GM23338 (cell line): ENCODE measurements around the gene STK33. TPM values are rescaled to one million over a fixed set of nuclear protein-coding genes. Genes with fewer than 3 reads are reported as not detected.

Source experiments
- ATAC-seq: fragments of 200-7000 bp; cut with Tn5 transposase; 3 replicates; pipeline ENCODE4 v1.9.1; 2020
- DNase-seq: peaks from one replicate; pipeline ENCODE4 v3.0.0-alpha.2; 2015; ENCODE audit warnings: low spot score
- H2AFZ ChIP-seq: fragments of 200-600 bp; sonication (generic); 2 replicates; pipeline ENCODE4 v1.8.0; 2016; ENCODE audit warnings: antibody characterized with exemption, mild to moderate bottlenecking, moderate library complexity
- H3F3A ChIP-seq: fragments of 200-600 bp; sonication (generic); replicated peaks from 2 replicates; pipeline ENCODE4 v1.8.0; 2017; ENCODE audit warnings: antibody characterized with exemption, mixed run types, low read depth
- H3K27ac ChIP-seq: fragments of 200-600 bp; sonication (generic); 2 replicates; pipeline ENCODE4 v1.6.1; 2016; ENCODE audit warnings: low read depth
- H3K27me3 ChIP-seq: fragments of 200-600 bp; sonication (generic); 2 replicates; pipeline ENCODE4 v1.8.0; 2016; ENCODE audit warnings: mild to moderate bottlenecking, mixed run types, moderate library complexity; ENCODE audit not compliant: insufficient read depth
- H3K36me3 ChIP-seq: fragments of 200-600 bp; sonication (generic); 2 replicates; pipeline ENCODE4 v1.8.0; 2016; ENCODE audit warnings: mild to moderate bottlenecking; ENCODE audit not compliant: insufficient read depth
- H3K4me1 ChIP-seq: fragments of 200-600 bp; sonication (generic); 2 replicates; pipeline ENCODE4 v1.8.0; 2016; ENCODE audit warnings: mild to moderate bottlenecking, moderate library complexity; ENCODE audit not compliant: insufficient read depth
- H3K4me2 ChIP-seq: fragments of 200-600 bp; sonication (generic); 2 replicates; pipeline ENCODE4 v1.7.1; 2017; ENCODE audit warnings: mixed run types
- H3K4me3 ChIP-seq: fragments of 200-600 bp; sonication (generic); 2 replicates; pipeline ENCODE4 v1.6.1; 2016; ENCODE audit warnings: mixed run types
- H3K79me2 ChIP-seq: fragments of 200-600 bp; sonication (generic); replicated peaks from 2 replicates; pipeline ENCODE4 v1.8.0; 2017; ENCODE audit warnings: mild to moderate bottlenecking; ENCODE audit not compliant: insufficient read depth
- H3K9me2 ChIP-seq: fragments of 200-600 bp; sonication (generic); 2 replicates; pipeline ENCODE4 v1.8.0; 2017; ENCODE audit not compliant: insufficient read depth
- H4K20me1 ChIP-seq: fragments of 200-600 bp; sonication (generic); replicated peaks from 2 replicates; pipeline ENCODE4 v1.8.0; 2017; ENCODE audit warnings: mild to moderate bottlenecking; ENCODE audit not compliant: insufficient read depth
- H3K27ac Mint-ChIP-seq: 2 replicates; pipeline ENCODE4 v1.8.0; 2020; ENCODE audit warnings: inconsistent platforms, mild to moderate bottlenecking, moderate library complexity, mixed read lengths
- H3K27me3 Mint-ChIP-seq: 3 replicates; pipeline ENCODE4 v1.8.0; 2022; ENCODE audit warnings: low read depth, mild to moderate bottlenecking, moderate library complexity, mixed read lengths, inconsistent platforms; ENCODE audit not compliant: insufficient read depth, poor library complexity
- H3K36me3 Mint-ChIP-seq: 3 replicates; pipeline ENCODE4 v1.8.0; 2021; ENCODE audit warnings: low read depth, mild to moderate bottlenecking, inconsistent platforms, moderate library complexity, mixed read lengths
- H3K4me1 Mint-ChIP-seq: 3 replicates; pipeline ENCODE4 v1.8.0; 2020; ENCODE audit warnings: mild to moderate bottlenecking, inconsistent platforms, mixed read lengths
- H3K4me3 Mint-ChIP-seq: 3 replicates; pipeline ENCODE4 v1.8.0; 2021; ENCODE audit warnings: moderate library complexity, mild to moderate bottlenecking, inconsistent platforms, mixed read lengths
- H3K9me3 Mint-ChIP-seq: 3 replicates; pipeline ENCODE4 v1.8.0; 2020; ENCODE audit warnings: moderate library complexity, mild to moderate bottlenecking, inconsistent platforms, mixed read lengths
- CREB1 ChIP-seq: fragments of 250-450 bp; sonication (Bioruptor Pico); IDR thresholded peaks from 2 replicates; pipeline ENCODE4 v1.5.0; 2020; ENCODE audit warnings: low read depth, mild to moderate bottlenecking, moderate library complexity
- EZH2 ChIP-seq: fragments of 200-600 bp; sonication (generic); IDR thresholded peaks from one replicate; pipeline ENCODE4 v1.8.0; 2017; ENCODE audit warnings: antibody characterized with exemption, mild to moderate bottlenecking, low read depth; ENCODE audit not compliant: unreplicated experiment
- EZH2phosphoT487 ChIP-seq: fragments of 200-600 bp; sonication (generic); IDR thresholded peaks from one replicate; pipeline ENCODE4 v1.8.1; 2018; ENCODE audit warnings: antibody characterized with exemption; ENCODE audit not compliant: unreplicated experiment
- JUNB ChIP-seq: IDR thresholded peaks from one replicate; pipeline ENCODE4 v1.6.1; 2016; ENCODE audit warnings: antibody characterized with exemption; ENCODE audit not compliant: unreplicated experiment
- NANOG ChIP-seq: IDR thresholded peaks from 2 replicates; pipeline ENCODE4 v1.6.1; 2016; ENCODE audit warnings: antibody characterized with exemption, borderline replicate concordance
- POLR2AphosphoS5 ChIP-seq: IDR thresholded peaks from 2 replicates; pipeline ENCODE4 v1.6.1; 2016; ENCODE audit warnings: antibody characterized with exemption, low read depth
- STAT1 ChIP-seq: IDR thresholded peaks from one replicate; pipeline ENCODE4 v1.6.1; 2016; ENCODE audit warnings: antibody characterized with exemption; ENCODE audit not compliant: unreplicated experiment
- ZNF114 ChIP-seq: fragments of 250-450 bp; sonication (Bioruptor Pico); IDR thresholded peaks from 2 replicates; pipeline ENCODE4 v1.5.0; 2020; ENCODE audit warnings: mild to moderate bottlenecking, moderate library complexity
- ZNF331 ChIP-seq: fragments of 250-450 bp; sonication (Bioruptor Pico); IDR thresholded peaks from 2 replicates; pipeline ENCODE4 v1.5.0; 2020; ENCODE audit warnings: low read depth, mild to moderate bottlenecking, moderate library complexity
- polyA plus RNA-seq: library from polyadenylated mRNA; unstranded; fragments of >200 nt; fragmentation: Nextera tagmentation; extraction: Ambion mirVana; gene quantifications from 2 replicates; pipeline ENCODE4 v1.2.1, GENCODE V29; 2016
- total RNA-seq: library from RNA; depleted of rRNA; stranded (reverse); fragments of >200 nt; shearing (Covaris generic); gene quantifications from 2 replicates; pipeline ENCODE4 v1.2.3, GENCODE V29; 2014
- TF ChIP-seq, protein P1 (sequence below): IDR thresholded peaks from 2 replicates; pipeline ENCODE4 v1.6.1; 2016; ENCODE audit warnings: antibody characterized with exemption
- TF ChIP-seq, protein P2 (sequence below): IDR thresholded peaks from one replicate; pipeline ENCODE4 v1.6.1; 2018; ENCODE audit warnings: antibody characterized with exemption; ENCODE audit not compliant: unreplicated experiment
- TF ChIP-seq, protein P3 (sequence below), 2 experiments: fragments of 200-600 bp in 1 of 2; sonication (generic) in 1 of 2; conservative IDR thresholded peaks; 2 replicates each; pipeline versions ENCODE4 v1.5.1 to v1.6.1; 2016 to 2017; ENCODE audit warnings: antibody characterized with exemption in 2 of 2, low read depth in 2 of 2, mild to moderate bottlenecking in 2 of 2, moderate library complexity in 1 of 2
- TF ChIP-seq, protein P4 (sequence below): fragments of 250-450 bp; sonication (Bioruptor Pico); IDR thresholded peaks from 2 replicates; pipeline ENCODE4 v1.5.0; 2020; ENCODE audit warnings: mild to moderate bottlenecking, moderate library complexity

STK33 gene
- total and polyA plus RNA-seq, 2 experiments from 2014 or later, result 17.2 to 18.2 TPM

DNA sequence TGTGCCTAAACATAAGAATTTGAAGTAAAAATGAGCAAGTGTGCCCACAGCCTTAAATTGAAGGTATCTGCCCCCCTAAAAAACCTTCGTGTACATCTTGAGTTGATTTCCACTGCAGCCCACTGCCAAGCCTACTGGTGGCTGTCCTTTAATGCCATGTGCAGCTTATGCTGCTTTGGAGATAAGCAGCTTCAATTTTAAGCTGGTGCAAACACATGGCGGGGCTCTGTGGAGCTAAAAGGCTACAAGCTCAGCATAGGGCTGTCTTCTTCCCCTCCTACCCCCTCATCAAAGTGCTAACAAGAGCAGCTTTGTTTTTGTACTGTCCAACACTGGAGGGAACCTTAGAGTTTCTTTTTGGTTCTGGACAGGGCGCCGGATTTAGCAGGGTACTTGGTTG lies 201.9 kb downstream of the STK33 start:
- Histone ChIP-seq H3K79me2 (no peaks in the 10 kb centered on the region), H3F3A (no peaks in the 10 kb centered on the region), H3K4me2 (no peak overlapping the region), H3K36me3 (no peaks in the 10 kb centered on the region; the same call in 1 of the 2 replicates), H4K20me1 (no peaks in the 10 kb centered on the region), H3K9me2 (no peaks in the 10 kb centered on the region), H3K4me1 (peaks cover 7% of the 10 kb centered on the region), H3K27ac (no peak overlapping the region), H3K4me3 (no peak overlapping the region), H3K27me3 (no peaks in the 10 kb centered on the region), H2AFZ (no peak overlapping the region)
- H3K4me1 Mint-ChIP-seq, result peaks cover 21% of the 10 kb centered on the region
- H3K27ac Mint-ChIP-seq, result no peak overlapping the region
- peaks cover 21% of the 10 kb centered on the region; the same call in 2 of the 3 replicates for H3K36me3 Mint-ChIP-seq
- peaks cover 21% of the 10 kb centered on the region for H3K9me3 Mint-ChIP-seq
- TF ChIP-seq EZH2 (no peak), JUNB (no peak), CREB1 (CRISPR knock-in tag) (no peak), ZNF331 (CRISPR knock-in tag) (no peak), NANOG (no peak), EZH2phosphoT487 (no peak), STAT1 (no peak), POLR2AphosphoS5 (no peak), ZNF114 (no peak)
- TF ChIP-seq, protein P1, sequence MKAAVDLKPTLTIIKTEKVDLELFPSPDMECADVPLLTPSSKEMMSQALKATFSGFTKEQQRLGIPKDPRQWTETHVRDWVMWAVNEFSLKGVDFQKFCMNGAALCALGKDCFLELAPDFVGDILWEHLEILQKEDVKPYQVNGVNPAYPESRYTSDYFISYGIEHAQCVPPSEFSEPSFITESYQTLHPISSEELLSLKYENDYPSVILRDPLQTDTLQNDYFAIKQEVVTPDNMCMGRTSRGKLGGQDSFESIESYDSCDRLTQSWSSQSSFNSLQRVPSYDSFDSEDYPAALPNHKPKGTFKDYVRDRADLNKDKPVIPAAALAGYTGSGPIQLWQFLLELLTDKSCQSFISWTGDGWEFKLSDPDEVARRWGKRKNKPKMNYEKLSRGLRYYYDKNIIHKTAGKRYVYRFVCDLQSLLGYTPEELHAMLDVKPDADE, result no peak
- TF ChIP-seq, protein P2, sequence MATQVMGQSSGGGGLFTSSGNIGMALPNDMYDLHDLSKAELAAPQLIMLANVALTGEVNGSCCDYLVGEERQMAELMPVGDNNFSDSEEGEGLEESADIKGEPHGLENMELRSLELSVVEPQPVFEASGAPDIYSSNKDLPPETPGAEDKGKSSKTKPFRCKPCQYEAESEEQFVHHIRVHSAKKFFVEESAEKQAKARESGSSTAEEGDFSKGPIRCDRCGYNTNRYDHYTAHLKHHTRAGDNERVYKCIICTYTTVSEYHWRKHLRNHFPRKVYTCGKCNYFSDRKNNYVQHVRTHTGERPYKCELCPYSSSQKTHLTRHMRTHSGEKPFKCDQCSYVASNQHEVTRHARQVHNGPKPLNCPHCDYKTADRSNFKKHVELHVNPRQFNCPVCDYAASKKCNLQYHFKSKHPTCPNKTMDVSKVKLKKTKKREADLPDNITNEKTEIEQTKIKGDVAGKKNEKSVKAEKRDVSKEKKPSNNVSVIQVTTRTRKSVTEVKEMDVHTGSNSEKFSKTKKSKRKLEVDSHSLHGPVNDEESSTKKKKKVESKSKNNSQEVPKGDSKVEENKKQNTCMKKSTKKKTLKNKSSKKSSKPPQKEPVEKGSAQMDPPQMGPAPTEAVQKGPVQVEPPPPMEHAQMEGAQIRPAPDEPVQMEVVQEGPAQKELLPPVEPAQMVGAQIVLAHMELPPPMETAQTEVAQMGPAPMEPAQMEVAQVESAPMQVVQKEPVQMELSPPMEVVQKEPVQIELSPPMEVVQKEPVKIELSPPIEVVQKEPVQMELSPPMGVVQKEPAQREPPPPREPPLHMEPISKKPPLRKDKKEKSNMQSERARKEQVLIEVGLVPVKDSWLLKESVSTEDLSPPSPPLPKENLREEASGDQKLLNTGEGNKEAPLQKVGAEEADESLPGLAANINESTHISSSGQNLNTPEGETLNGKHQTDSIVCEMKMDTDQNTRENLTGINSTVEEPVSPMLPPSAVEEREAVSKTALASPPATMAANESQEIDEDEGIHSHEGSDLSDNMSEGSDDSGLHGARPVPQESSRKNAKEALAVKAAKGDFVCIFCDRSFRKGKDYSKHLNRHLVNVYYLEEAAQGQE, result no peak
- TF ChIP-seq, protein P3, sequence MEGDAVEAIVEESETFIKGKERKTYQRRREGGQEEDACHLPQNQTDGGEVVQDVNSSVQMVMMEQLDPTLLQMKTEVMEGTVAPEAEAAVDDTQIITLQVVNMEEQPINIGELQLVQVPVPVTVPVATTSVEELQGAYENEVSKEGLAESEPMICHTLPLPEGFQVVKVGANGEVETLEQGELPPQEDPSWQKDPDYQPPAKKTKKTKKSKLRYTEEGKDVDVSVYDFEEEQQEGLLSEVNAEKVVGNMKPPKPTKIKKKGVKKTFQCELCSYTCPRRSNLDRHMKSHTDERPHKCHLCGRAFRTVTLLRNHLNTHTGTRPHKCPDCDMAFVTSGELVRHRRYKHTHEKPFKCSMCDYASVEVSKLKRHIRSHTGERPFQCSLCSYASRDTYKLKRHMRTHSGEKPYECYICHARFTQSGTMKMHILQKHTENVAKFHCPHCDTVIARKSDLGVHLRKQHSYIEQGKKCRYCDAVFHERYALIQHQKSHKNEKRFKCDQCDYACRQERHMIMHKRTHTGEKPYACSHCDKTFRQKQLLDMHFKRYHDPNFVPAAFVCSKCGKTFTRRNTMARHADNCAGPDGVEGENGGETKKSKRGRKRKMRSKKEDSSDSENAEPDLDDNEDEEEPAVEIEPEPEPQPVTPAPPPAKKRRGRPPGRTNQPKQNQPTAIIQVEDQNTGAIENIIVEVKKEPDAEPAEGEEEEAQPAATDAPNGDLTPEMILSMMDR (conservative IDR thresholded peaks at IDR 0.05; ENCODE audit: low read depth in 2 of 2), result no peak
- TF ChIP-seq, protein P4, sequence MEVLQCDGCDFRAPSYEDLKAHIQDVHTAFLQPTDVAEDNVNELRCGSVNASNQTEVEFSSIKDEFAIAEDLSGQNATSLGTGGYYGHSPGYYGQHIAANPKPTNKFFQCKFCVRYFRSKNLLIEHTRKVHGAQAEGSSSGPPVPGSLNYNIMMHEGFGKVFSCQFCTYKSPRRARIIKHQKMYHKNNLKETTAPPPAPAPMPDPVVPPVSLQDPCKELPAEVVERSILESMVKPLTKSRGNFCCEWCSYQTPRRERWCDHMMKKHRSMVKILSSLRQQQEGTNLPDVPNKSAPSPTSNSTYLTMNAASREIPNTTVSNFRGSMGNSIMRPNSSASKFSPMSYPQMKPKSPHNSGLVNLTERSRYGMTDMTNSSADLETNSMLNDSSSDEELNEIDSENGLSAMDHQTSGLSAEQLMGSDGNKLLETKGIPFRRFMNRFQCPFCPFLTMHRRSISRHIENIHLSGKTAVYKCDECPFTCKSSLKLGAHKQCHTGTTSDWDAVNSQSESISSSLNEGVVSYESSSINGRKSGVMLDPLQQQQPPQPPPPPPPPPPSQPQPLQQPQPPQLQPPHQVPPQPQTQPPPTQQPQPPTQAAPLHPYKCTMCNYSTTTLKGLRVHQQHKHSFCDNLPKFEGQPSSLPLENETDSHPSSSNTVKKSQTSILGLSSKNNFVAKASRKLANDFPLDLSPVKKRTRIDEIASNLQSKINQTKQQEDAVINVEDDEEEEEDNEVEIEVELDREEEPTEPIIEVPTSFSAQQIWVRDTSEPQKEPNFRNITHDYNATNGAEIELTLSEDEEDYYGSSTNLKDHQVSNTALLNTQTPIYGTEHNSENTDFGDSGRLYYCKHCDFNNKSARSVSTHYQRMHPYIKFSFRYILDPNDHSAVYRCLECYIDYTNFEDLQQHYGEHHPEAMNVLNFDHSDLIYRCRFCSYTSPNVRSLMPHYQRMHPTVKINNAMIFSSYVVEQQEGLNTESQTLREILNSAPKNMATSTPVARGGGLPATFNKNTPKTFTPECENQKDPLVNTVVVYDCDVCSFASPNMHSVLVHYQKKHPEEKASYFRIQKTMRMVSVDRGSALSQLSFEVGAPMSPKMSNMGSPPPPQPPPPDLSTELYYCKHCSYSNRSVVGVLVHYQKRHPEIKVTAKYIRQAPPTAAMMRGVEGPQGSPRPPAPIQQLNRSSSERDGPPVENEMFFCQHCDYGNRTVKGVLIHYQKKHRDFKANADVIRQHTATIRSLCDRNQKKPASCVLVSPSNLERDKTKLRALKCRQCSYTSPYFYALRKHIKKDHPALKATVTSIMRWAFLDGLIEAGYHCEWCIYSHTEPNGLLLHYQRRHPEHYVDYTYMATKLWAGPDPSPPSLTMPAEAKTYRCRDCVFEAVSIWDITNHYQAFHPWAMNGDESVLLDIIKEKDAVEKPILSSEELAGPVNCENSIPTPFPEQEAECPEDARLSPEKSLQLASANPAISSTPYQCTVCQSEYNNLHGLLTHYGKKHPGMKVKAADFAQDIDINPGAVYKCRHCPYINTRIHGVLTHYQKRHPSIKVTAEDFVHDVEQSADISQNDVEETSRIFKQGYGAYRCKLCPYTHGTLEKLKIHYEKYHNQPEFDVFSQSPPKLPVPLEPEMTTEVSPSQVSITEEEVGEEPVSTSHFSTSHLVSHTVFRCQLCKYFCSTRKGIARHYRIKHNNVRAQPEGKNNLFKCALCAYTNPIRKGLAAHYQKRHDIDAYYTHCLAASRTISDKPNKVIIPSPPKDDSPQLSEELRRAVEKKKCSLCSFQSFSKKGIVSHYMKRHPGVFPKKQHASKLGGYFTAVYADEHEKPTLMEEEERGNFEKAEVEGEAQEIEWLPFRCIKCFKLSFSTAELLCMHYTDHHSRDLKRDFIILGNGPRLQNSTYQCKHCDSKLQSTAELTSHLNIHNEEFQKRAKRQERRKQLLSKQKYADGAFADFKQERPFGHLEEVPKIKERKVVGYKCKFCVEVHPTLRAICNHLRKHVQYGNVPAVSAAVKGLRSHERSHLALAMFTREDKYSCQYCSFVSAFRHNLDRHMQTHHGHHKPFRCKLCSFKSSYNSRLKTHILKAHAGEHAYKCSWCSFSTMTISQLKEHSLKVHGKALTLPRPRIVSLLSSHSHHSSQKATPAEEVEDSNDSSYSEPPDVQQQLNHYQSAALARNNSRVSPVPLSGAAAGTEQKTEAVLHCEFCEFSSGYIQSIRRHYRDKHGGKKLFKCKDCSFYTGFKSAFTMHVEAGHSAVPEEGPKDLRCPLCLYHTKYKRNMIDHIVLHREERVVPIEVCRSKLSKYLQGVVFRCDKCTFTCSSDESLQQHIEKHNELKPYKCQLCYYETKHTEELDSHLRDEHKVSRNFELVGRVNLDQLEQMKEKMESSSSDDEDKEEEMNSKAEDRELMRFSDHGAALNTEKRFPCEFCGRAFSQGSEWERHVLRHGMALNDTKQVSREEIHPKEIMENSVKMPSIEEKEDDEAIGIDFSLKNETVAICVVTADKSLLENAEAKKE (CRISPR knock-in tag), result no peak
- DNase-seq (no peak), ATAC-seq (no peak)
- H3K27me3 Mint-ChIP-seq, result peaks cover 1% of the 10 kb centered on the region
- no peak overlapping the region for H3K4me3 Mint-ChIP-seq
